ENCODE data around the gene STAG1.

The STAG1 gene

GRCh38 chr3:136293279-136293678 lies 458.9 kb downstream of the STAG1 start:
- Histone ChIP-seq H3K4me1 (ENCODE audit: control insufficient read depth, insufficient read depth, low read length) (peaks cover 6% of the 10 kb centered on the region; the same call in 1 of the 2 replicates), H3K36me3 (ENCODE audit: control insufficient read depth in 2 of 2, insufficient read depth in 1 of 2, low read length in 2 of 2) (peaks cover 7 to 25% of the 10 kb centered on the region in 2 experiments; a peak in 2 of 3 replicates), H3K27ac (ENCODE audit: extremely low read depth, low read depth, low read length) (no peak overlapping the region), H3K9me3 (ENCODE audit: control insufficient read depth, insufficient read depth, low read depth, low read length) (no peaks in the 10 kb centered on the region), H3K4me3 (ENCODE audit: low read depth, low read length) (no peak overlapping the region)
- POLR2A ChIA-PET, result no interaction called here
- TF ChIP-seq ZNF830 (tag by site-specific recombination; IDR thresholded peaks at IDR 0.05; ENCODE audit: low read depth) (no peak), ZNF292 (tag by site-specific recombination; IDR thresholded peaks at IDR 0.05; ENCODE audit: borderline replicate concordance, low read depth) (no peak), ZNF529 (tag by site-specific recombination; IDR thresholded peaks at IDR 0.05; ENCODE audit: insufficient replicate concordance) (no peak), SCRT2 (tag by site-specific recombination; IDR thresholded peaks at IDR 0.05) (peak; percentile 40; the same call in 1 of the 2 replicates), PRDM2 (tag by site-specific recombination; IDR thresholded peaks at IDR 0.05; ENCODE audit: borderline replicate concordance) (no peak)
- CTCF ChIA-PET, result interaction anchor here (1.2 kb wide), 1 partner anchor 11 kb away, joined by 3 read pairs; no protein-coding TSS in a partner anchor

GRCh38 chr3:136292500-136292899 lies 459.7 kb downstream of the STAG1 start:
- peaks cover 6% of the 10 kb centered on the region; the same call in 1 of the 2 replicates for H3K4me1 ChIP-seq (ENCODE audit: control insufficient read depth, insufficient read depth, low read length)
- TF ChIP-seq SCRT2 (tag by site-specific recombination; IDR thresholded peaks at IDR 0.05) (no peak), ZNF645 (tag by site-specific recombination; IDR thresholded peaks at IDR 0.05) (no peak), CTCF (tag by site-specific recombination; IDR thresholded peaks at IDR 0.05) (no peak), ZNF558 (tag by site-specific recombination; IDR thresholded peaks at IDR 0.05) (no peak), ZBTB49 (tag by site-specific recombination; IDR thresholded peaks at IDR 0.05; ENCODE audit: low read depth) (no peak)
- peaks cover 7 to 20% of the 10 kb centered on the region in 2 experiments; a peak in 2 of 3 replicates for H3K36me3 ChIP-seq (ENCODE audit: control insufficient read depth in 2 of 2, insufficient read depth in 1 of 2, low read length in 2 of 2)
- no peak overlapping the region for H3K4me3 ChIP-seq (ENCODE audit: low read depth, low read length)
- CTCF ChIA-PET, result no interaction called here
- H3K9me3 ChIP-seq (ENCODE audit: control insufficient read depth, insufficient read depth, low read depth, low read length), result no peaks in the 10 kb centered on the region
- POLR2A ChIA-PET, result no interaction called here
- no peak overlapping the region for H3K27ac ChIP-seq (ENCODE audit: extremely low read depth, low read depth, low read length)
